Testis (tissue), 2 donors: ENCODE results near the gene CLMN.

Source experiments
- CTCF ChIP-seq, 3 experiments: fragments of 450-650 bp in 2 of 3; fragments of 200-600 bp in 1 of 3; sonication (generic) in 1 of 3; IDR thresholded peaks; one replicate each; pipeline ENCODE4 v1.5.1; 2016 to 2019; ENCODE audit warnings: antibody characterized with exemption in 3 of 3, mild to moderate bottlenecking in 2 of 3, moderate library complexity in 1 of 3
- POLR2A ChIP-seq: fragments of 450-650 bp; IDR thresholded peaks from one replicate; pipeline ENCODE4 v1.6.1; 2017; ENCODE audit warnings: antibody characterized with exemption, mild to moderate bottlenecking, moderate library complexity

- TF ChIP-seq CTCF (IDR thresholded peaks at IDR 0.05) = no peak
- no peak for TF ChIP-seq POLR2A
Measured at GRCh38 chr14:95191445-95192199, 128.1 kb downstream of the CLMN start.
